HepG2 (cell line): ENCODE data around the gene SCYGR5. TPM values are rescaled to one million over a fixed set of nuclear protein-coding genes. Genes with fewer than 3 reads are reported as not detected.

ENCODE experiments used
- ATF7 ChIP-seq, 2 experiments: fragments of 450-650 bp in 1 of 2; sonication (generic) in 1 of 2; formaldehyde crosslinking in 1 of 2; IDR thresholded peaks; 2 replicates each; pipeline versions ENCODE4 v1.4.0 to v1.6.1; 2016 to 2020; ENCODE audit warnings: antibody characterized with exemption in 1 of 2, mild to moderate bottlenecking in 1 of 2, missing genetic modification reagents in 1 of 2
- E2F2 ChIP-seq: sonication (generic); formaldehyde crosslinking; IDR thresholded peaks from 2 replicates; pipeline ENCODE4 v1.4.0; 2020; ENCODE audit warnings: missing genetic modification reagents, borderline replicate concordance
- FOXM1 ChIP-seq: sonication (generic); formaldehyde crosslinking; IDR thresholded peaks from 2 replicates; pipeline ENCODE4 v1.5.0; 2020; ENCODE audit warnings: missing genetic modification reagents
- FOXP1 ChIP-seq, 2 experiments: fragments of 450-650 bp in 1 of 2; IDR thresholded peaks; 2 replicates each; pipeline ENCODE4 v1.6.1; 2017 to 2018; ENCODE audit warnings: antibody characterized with exemption in 1 of 2
- JUNB ChIP-seq: sonication (generic); formaldehyde crosslinking; IDR thresholded peaks from 2 replicates; pipeline ENCODE4 v1.8.0; 2022; ENCODE audit warnings: missing genetic modification reagents, mild to moderate bottlenecking, borderline replicate concordance
- NCOR1 ChIP-seq: fragments of 200-600 bp; sonication (generic); IDR thresholded peaks from 2 replicates; pipeline ENCODE4 v1.7.0; 2017; ENCODE audit warnings: antibody characterized with exemption, low read length, borderline replicate concordance
- NFIC ChIP-seq: IDR thresholded peaks from 2 replicates; pipeline ENCODE4 v1.6.1; 2012; ENCODE audit warnings: mild to moderate bottlenecking, low read length, inconsistent platforms
- PLRG1 ChIP-seq: fragments of 450-650 bp; conservative IDR thresholded peaks from 2 replicates; pipeline ENCODE4 v1.6.1; 2016
- PTBP1 ChIP-seq: fragments of 200-400 bp; formaldehyde crosslinking; IDR thresholded peaks from 2 replicates; pipeline ENCODE4 v1.6.1; 2018; ENCODE audit warnings: low read length, low read depth; ENCODE audit not compliant: poor library complexity, severe bottlenecking
- RCOR2 ChIP-seq: IDR thresholded peaks from 2 replicates; pipeline ENCODE4 v1.6.1; 2016; ENCODE audit warnings: missing biosample characterization, missing genetic modification reagents
- SAP130 ChIP-seq: IDR thresholded peaks from 2 replicates; pipeline ENCODE4 v1.6.1; 2016; ENCODE audit warnings: low read depth
- SCMH1 ChIP-seq: sonication (generic); formaldehyde crosslinking; IDR thresholded peaks from 2 replicates; pipeline ENCODE4 v1.9.0; 2021; ENCODE audit warnings: missing genetic modification reagents, mild to moderate bottlenecking, borderline replicate concordance
- SOX5 ChIP-seq: IDR thresholded peaks from 2 replicates; pipeline ENCODE4 v1.6.1; 2016; ENCODE audit warnings: borderline replicate concordance
- SOX6 ChIP-seq, 2 experiments: fragments of 450-650 bp in 1 of 2; sonication (generic) in 1 of 2; formaldehyde crosslinking in 1 of 2; IDR thresholded peaks; 2 replicates each; pipeline versions ENCODE4 v1.4.0 to v1.6.1; 2017 to 2020; ENCODE audit warnings: antibody characterized with exemption in 1 of 2, mild to moderate bottlenecking in 1 of 2, missing genetic modification reagents in 1 of 2
- STAT5B ChIP-seq: sonication (generic); formaldehyde crosslinking; IDR thresholded peaks from 2 replicates; pipeline ENCODE4 v1.4.0; 2020; ENCODE audit warnings: missing genetic modification reagents
- ZNF260 ChIP-seq: sonication (generic); formaldehyde crosslinking; IDR thresholded peaks from 2 replicates; pipeline ENCODE4 v1.4.0; 2020; ENCODE audit warnings: missing genetic modification reagents, low read depth, mild to moderate bottlenecking, borderline replicate concordance
- ZNF367 ChIP-seq: sonication (generic); formaldehyde crosslinking; IDR thresholded peaks from 2 replicates; pipeline ENCODE4 v1.4.0; 2020; ENCODE audit warnings: missing genetic modification reagents, borderline replicate concordance
- ZNF44 ChIP-seq: sonication (generic); formaldehyde crosslinking; IDR thresholded peaks from 2 replicates; pipeline ENCODE4 v1.5.1; 2020; ENCODE audit warnings: mild to moderate bottlenecking, missing genetic modification reagents
- ZNF572 ChIP-seq: sonication (generic); formaldehyde crosslinking; IDR thresholded peaks from 2 replicates; pipeline ENCODE4 v1.5.1; 2020; ENCODE audit warnings: mild to moderate bottlenecking, missing genetic modification reagents
- ZNF788 ChIP-seq: sonication (generic); formaldehyde crosslinking; IDR thresholded peaks from 2 replicates; pipeline ENCODE4 v1.5.0; 2020; ENCODE audit warnings: mild to moderate bottlenecking, missing genetic modification reagents, borderline replicate concordance
- ZSCAN21 ChIP-seq: sonication (generic); formaldehyde crosslinking; IDR thresholded peaks from 2 replicates; pipeline ENCODE4 v1.8.0; 2022; ENCODE audit warnings: mild to moderate bottlenecking, missing genetic modification reagents, moderate library complexity, borderline replicate concordance
- ZSCAN30 ChIP-seq: sonication (generic); formaldehyde crosslinking; IDR thresholded peaks from 2 replicates; pipeline ENCODE4 v1.5.0; 2020; ENCODE audit warnings: mild to moderate bottlenecking, missing genetic modification reagents
- polyA plus RNA-seq, 8 experiments: library from polyadenylated mRNA; depleted of rRNA in 3 of 8; stranded (reverse) in 7 of 8; unstranded in 1 of 8; fragments of >200 nt; fragmentation: Illumina TruSeq in 4 of 8; extraction: Trizol in 4 of 8; gene quantifications; 2 replicates each; pipeline versions ENCODE4 v1.2.1 to v1.2.3, GENCODE V29; 2011 to 2016; ENCODE audit warnings: low read depth in 4 of 8, missing spikeins in 1 of 8, mixed read lengths in 1 of 8; ENCODE audit not compliant: insufficient read depth in 1 of 8
- total RNA-seq, 5 experiments: library from RNA; depleted of rRNA; stranded (reverse); fragments of >200 nt; fragmentation: Illumina TruSeq; extraction: Trizol; gene quantifications; 2 replicates each; pipeline ENCODE4 v1.2.3, GENCODE V29; 2016; ENCODE audit warnings: low read depth in 1 of 5

SCYGR5 gene
- total and polyA plus RNA-seq, 2 of the 13 experiments (the other 11 are each of a cell fraction or from before 2014, with no cell fraction given): not detected

- no peak for TF ChIP-seq ZSCAN21 (CRISPR knock-in tag)
- TF ChIP-seq SAP130 (CRISPR knock-in tag): 0 out of 2 replicates have a peak, but pooled peaks have one; percentile 31
- no peak for TF ChIP-seq FOXP1 (IDR thresholded peaks at IDR 0.05)
- TF ChIP-seq FOXP1 (CRISPR knock-in tag; IDR thresholded peaks at IDR 0.05): peak; percentile 26; the same call in 1 of the 2 replicates
- TF ChIP-seq FOXM1 (CRISPR knock-in tag): no peak
- no peak for TF ChIP-seq ZNF260
- TF ChIP-seq ATF7 (IDR thresholded peaks at IDR 0.05): no peak
- no peak for TF ChIP-seq ATF7 (CRISPR knock-in tag; IDR thresholded peaks at IDR 0.05)
- no peak for TF ChIP-seq ZNF367 (CRISPR knock-in tag)
- peak; percentile 75; the same call in 1 of the 2 replicates for TF ChIP-seq JUNB
- TF ChIP-seq RCOR2 (CRISPR knock-in tag): peak; percentile 55; the same call in 1 of the 2 replicates
- peak; percentile 64; the same call in 1 of the 2 replicates for TF ChIP-seq SOX5 (CRISPR knock-in tag)
- no peak for TF ChIP-seq PLRG1
- TF ChIP-seq ZNF44 (CRISPR knock-in tag): no peak
- no peak for TF ChIP-seq SOX6 (IDR thresholded peaks at IDR 0.05)
- TF ChIP-seq SOX6 (CRISPR knock-in tag; IDR thresholded peaks at IDR 0.05): peak; percentile 22; the same call in 1 of the 2 replicates
- TF ChIP-seq PTBP1: no peak
- no peak for TF ChIP-seq E2F2 (CRISPR knock-in tag)
- TF ChIP-seq SCMH1 (CRISPR knock-in tag): no peak
- 0 out of 2 replicates have a peak, but pooled peaks have one; percentile 44 for TF ChIP-seq NCOR1
- no peak for TF ChIP-seq ZSCAN30
- no peak for TF ChIP-seq STAT5B (CRISPR knock-in tag)
- TF ChIP-seq ZNF572 (CRISPR knock-in tag): no peak
- TF ChIP-seq ZNF788: no peak
- peak; percentile 36; the same call in 1 of the 2 replicates for TF ChIP-seq NFIC
Observed at GRCh38 chr2:227655454-227655853, 11.2 kb upstream of the SCYGR5 start (continued).
